Measurements from ENCODE around the gene TCN2.

DNA sequence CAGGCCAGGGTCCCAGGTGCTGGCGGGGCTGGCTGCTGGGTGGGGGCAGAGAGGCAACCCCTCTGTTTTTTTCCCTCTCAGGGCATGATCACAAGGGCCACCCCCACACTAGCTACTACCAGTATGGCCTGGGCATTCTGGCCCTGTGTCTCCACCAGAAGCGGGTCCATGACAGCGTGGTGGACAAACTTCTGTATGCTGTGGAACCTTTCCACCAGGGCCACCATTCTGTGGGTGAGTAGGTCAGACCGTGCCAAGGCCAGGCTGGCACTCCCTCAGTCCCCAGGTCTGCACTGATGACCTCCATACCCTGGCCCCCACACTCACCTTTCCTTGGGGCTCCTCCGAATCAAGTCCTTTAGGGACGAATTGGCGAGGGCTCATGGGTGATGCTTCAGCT lies 7.3 kb downstream of the TCN2 start:
- TF ChIP-seq EZH2 (IDR thresholded peaks at IDR 0.05; ENCODE audit: insufficient read depth, poor library complexity, severe bottlenecking): no peak
- no peak for TF ChIP-seq EZH2phosphoT487 (IDR thresholded peaks at IDR 0.05; ENCODE audit: insufficient read depth, low read depth)

All from GM23248 (cell line).